ENCODE results near the gene PILRA. TPM values are rescaled to one million over a fixed set of nuclear protein-coding genes. Genes with fewer than 3 reads are reported as not detected.
"Not testable (repeated sequence)": the region's sequence is repeated elsewhere in the genome, so short reads cannot be mapped to it uniquely, and the experiment has no call there.

PILRA gene
- under 1 TPM; 0.27 to 0.29 TPM for total RNA-seq

GRCh38 chr7:100373261-100373831, at the start of gene PILRA:
PILRA (plus strand) TSS chr7:100373487; CDS start chr7:100373657, 170 bp downstream.
- Mint-ChIP-seq H3K4me3 (no peak within 1 kb of the TSS), H3K27me3 (ENCODE audit: low read depth) (no peaks in the 10 kb centered on the region), H3K27ac (peak within 1 kb of the TSS; percentile 41), H3K4me1 (ENCODE audit: low read depth) (peaks cover 13% of the 10 kb centered on the region), H3K36me3 (ENCODE audit: low read depth) (no peaks in the 10 kb centered on the region), H3K9me3 (no peaks in the 10 kb centered on the region)
- DNase-seq, result no peak
- CTCF ChIA-PET, result no interaction called here
- intact Hi-C loops (cut with micrococcal nuclease), result no loop called here

- H3K4me1 Mint-ChIP-seq (ENCODE audit: low read depth); DNase-seq; H3K27ac Mint-ChIP-seq; H3K27me3 Mint-ChIP-seq (ENCODE audit: low read depth); H3K9me3 Mint-ChIP-seq; H3K4me3 Mint-ChIP-seq; intact Hi-C loops (cut with micrococcal nuclease); CTCF ChIA-PET: not testable (repeated sequence)
- H3K36me3 Mint-ChIP-seq (ENCODE audit: low read depth), result peaks cover 34% of the 10 kb centered on the region
Observed at GRCh38 chr7:100324194-100324593, 49.1 kb upstream of the PILRA start.

- intact Hi-C loops (cut with micrococcal nuclease); H3K27ac Mint-ChIP-seq; H3K4me1 Mint-ChIP-seq (ENCODE audit: low read depth); H3K27me3 Mint-ChIP-seq (ENCODE audit: low read depth); DNase-seq; CTCF ChIA-PET; H3K9me3 Mint-ChIP-seq; H3K4me3 Mint-ChIP-seq: not testable (repeated sequence)
- peaks cover 29% of the 10 kb centered on the region for H3K36me3 Mint-ChIP-seq (ENCODE audit: low read depth)
Observed at GRCh38 chr7:100325671-100326070, 47.6 kb upstream of the PILRA start.

GRCh38 chr7:100326914-100327313, 46.4 kb upstream of the PILRA start:
- CTCF ChIA-PET; intact Hi-C loops (cut with micrococcal nuclease): not testable (repeated sequence)

GRCh38 chr7:100335566-100336466, 37.5 kb upstream of the PILRA start:
- peak; percentile 93 for DNase-seq
- intact Hi-C loops (cut with micrococcal nuclease); H3K9me3 Mint-ChIP-seq; H3K27me3 Mint-ChIP-seq (ENCODE audit: low read depth): not testable (repeated sequence)
- CTCF ChIA-PET, result interaction anchor here (0.7 to 1.2 kb wide), 2 partner anchors 8 to 189 kb away, joined by 3 read pairs; no protein-coding TSS in a partner anchor
- Mint-ChIP-seq H3K4me1 (ENCODE audit: low read depth) (peaks cover 22% of the 10 kb centered on the region), H3K4me3 (peak overlapping the region; percentile 94), H3K36me3 (ENCODE audit: low read depth) (peaks cover 14% of the 10 kb centered on the region), H3K27ac (peak overlapping the region; percentile 90)

More at GRCh38 chr7:100326914-100327313, 46.4 kb upstream of the PILRA start:
- H3K36me3 Mint-ChIP-seq (ENCODE audit: low read depth), result peaks cover 28% of the 10 kb centered on the region
- H3K9me3 Mint-ChIP-seq; H3K4me1 Mint-ChIP-seq (ENCODE audit: low read depth); DNase-seq; H3K4me3 Mint-ChIP-seq; H3K27ac Mint-ChIP-seq; H3K27me3 Mint-ChIP-seq (ENCODE audit: low read depth): not testable (repeated sequence)

GRCh38 chr7:100338083-100338696, 35.1 kb upstream of the PILRA start:
- Mint-ChIP-seq H3K36me3 (ENCODE audit: low read depth) (peaks cover 26% of the 10 kb centered on the region), H3K27ac (peak overlapping the region; percentile 46), H3K4me1 (ENCODE audit: low read depth) (peaks cover 40% of the 10 kb centered on the region), H3K4me3 (peak overlapping the region; percentile 21)
- H3K9me3 Mint-ChIP-seq; intact Hi-C loops (cut with micrococcal nuclease); DNase-seq; H3K27me3 Mint-ChIP-seq (ENCODE audit: low read depth); CTCF ChIA-PET: not testable (repeated sequence)

- Mint-ChIP-seq H3K27ac (peak overlapping the region; percentile 78), H3K36me3 (ENCODE audit: low read depth) (peaks cover 36% of the 10 kb centered on the region)
Observed at GRCh38 chr7:100341286-100341685, 32.0 kb upstream of the PILRA start.

GRCh38 chr7:100342765-100343164, 30.5 kb upstream of the PILRA start:
- CTCF ChIA-PET, result no interaction called here
- Mint-ChIP-seq H3K4me3 (no peak overlapping the region), H3K27me3 (ENCODE audit: low read depth) (no peaks in the 10 kb centered on the region), H3K27ac (peak overlapping the region; percentile 81), H3K36me3 (ENCODE audit: low read depth) (peaks cover 45% of the 10 kb centered on the region), H3K9me3 (no peaks in the 10 kb centered on the region), H3K4me1 (ENCODE audit: low read depth) (peaks cover 46% of the 10 kb centered on the region)
- intact Hi-C loops (cut with micrococcal nuclease), result loop anchor here (5.0 kb wide), 1 partner anchor 210 kb away; no protein-coding TSS in a partner anchor
- DNase-seq, result no peak

More at GRCh38 chr7:100341286-100341685, 32.0 kb upstream of the PILRA start:
- H3K27me3 Mint-ChIP-seq (ENCODE audit: low read depth); DNase-seq; H3K9me3 Mint-ChIP-seq; H3K4me3 Mint-ChIP-seq; CTCF ChIA-PET: not testable (repeated sequence)
- peaks cover 52% of the 10 kb centered on the region for H3K4me1 Mint-ChIP-seq (ENCODE audit: low read depth)
- intact Hi-C loops (cut with micrococcal nuclease), result loop anchor here (5.0 kb wide), 1 partner anchor 209 kb away; no protein-coding TSS in a partner anchor

- not testable (repeated sequence) for H3K27me3 Mint-ChIP-seq (ENCODE audit: low read depth); DNase-seq; H3K4me3 Mint-ChIP-seq; H3K9me3 Mint-ChIP-seq
- Mint-ChIP-seq H3K27ac (peak overlapping the region; percentile 91), H3K36me3 (ENCODE audit: low read depth) (peaks cover 45% of the 10 kb centered on the region), H3K4me1 (ENCODE audit: low read depth) (peaks cover 38% of the 10 kb centered on the region)
- CTCF ChIA-PET, result interaction anchor here (0.6 to 1.7 kb wide), 6 partner anchors 9 to 215 kb away, joined by 3 to 4 read pairs (median 3); no protein-coding TSS in a partner anchor
- intact Hi-C loops (cut with micrococcal nuclease), result loop anchor here (5.0 kb wide), 1 partner anchor 212 kb away; no protein-coding TSS in a partner anchor
Observed at GRCh38 chr7:100344124-100344559, 29.1 kb upstream of the PILRA start.

- Mint-ChIP-seq H3K27ac (peak overlapping the region; percentile 91), H3K36me3 (ENCODE audit: low read depth) (peaks cover 46% of the 10 kb centered on the region), H3K4me1 (ENCODE audit: low read depth) (peaks cover 38% of the 10 kb centered on the region), H3K4me3 (peak overlapping the region; percentile 64)
- not testable (repeated sequence) for H3K27me3 Mint-ChIP-seq (ENCODE audit: low read depth); H3K9me3 Mint-ChIP-seq
- intact Hi-C loops (cut with micrococcal nuclease), result loop anchor here (1.0 to 5.0 kb wide), 3 partner anchors 123 to 212 kb away; no protein-coding TSS in a partner anchor
- peak; percentile 90 for DNase-seq
- CTCF ChIA-PET, result interaction anchor here (0.6 to 1.7 kb wide), 8 partner anchors 10 to 218 kb away, joined by 3 to 4 read pairs (median 3); partner anchors contain the start of gene MBLAC1
Observed at GRCh38 chr7:100344560-100345287, 28.6 kb upstream of the PILRA start.

- H3K36me3 Mint-ChIP-seq (ENCODE audit: low read depth), result peaks cover 46% of the 10 kb centered on the region
- CTCF ChIA-PET, result interaction anchor here (0.6 to 2.2 kb wide), 6 partner anchors 51 to 218 kb away, joined by 3 to 10 read pairs (median 3); partner anchors contain the start of gene MBLAC1
- intact Hi-C loops (cut with micrococcal nuclease), result loop anchor here (1.0 to 5.0 kb wide), 2 partner anchors 124 to 138 kb away; no protein-coding TSS in a partner anchor
Observed at GRCh38 chr7:100345288-100345672, 28.0 kb upstream of the PILRA start.

More at GRCh38 chr7:100345288-100345672, 28.0 kb upstream of the PILRA start:
- H3K27me3 Mint-ChIP-seq (ENCODE audit: low read depth); H3K4me3 Mint-ChIP-seq; H3K9me3 Mint-ChIP-seq: not testable (repeated sequence)
- peaks cover 38% of the 10 kb centered on the region for H3K4me1 Mint-ChIP-seq (ENCODE audit: low read depth)
- DNase-seq, result peak; percentile 82
- peak overlapping the region; percentile 91 for H3K27ac Mint-ChIP-seq
